KMS-11 (cell line): ENCODE data around the gene BSND.

Experiments used
- H2AFZ ChIP-seq: fragments of 200-600 bp; sonication (generic); 2 replicates; pipeline ENCODE4 v1.6.1; 2016; ENCODE audit warnings: antibody characterized with exemption, mixed run types, low read depth
- H3K27ac ChIP-seq: fragments of 200-600 bp; sonication (generic); 2 replicates; pipeline ENCODE4 v1.6.1; 2016; ENCODE audit warnings: mild to moderate bottlenecking, mixed run types
- H3K27me3 ChIP-seq: fragments of 200-600 bp; sonication (generic); 2 replicates; pipeline ENCODE4 v1.6.1; 2017; ENCODE audit warnings: mild to moderate bottlenecking, low read depth, mixed run types, moderate library complexity; ENCODE audit not compliant: insufficient read depth
- H3K36me3 ChIP-seq: fragments of 200-600 bp; sonication (generic); 2 replicates; pipeline ENCODE4 v1.6.1; 2017; ENCODE audit warnings: mild to moderate bottlenecking, mixed run types; ENCODE audit not compliant: insufficient read depth
- H3K4me1 ChIP-seq: fragments of 200-600 bp; sonication (generic); 2 replicates; pipeline ENCODE4 v1.6.1; 2016; ENCODE audit warnings: mild to moderate bottlenecking, low read depth, mixed run types; ENCODE audit not compliant: poor library complexity, severe bottlenecking
- H3K4me2 ChIP-seq: fragments of 200-600 bp; sonication (generic); 2 replicates; pipeline ENCODE4 v1.7.0; 2016; ENCODE audit warnings: mild to moderate bottlenecking, mixed run types
- H3K4me3 ChIP-seq: fragments of 200-600 bp; sonication (generic); IDR thresholded peaks from 2 replicates; pipeline ENCODE4 v1.6.1; 2017; ENCODE audit warnings: low read depth, low read length, mixed read lengths; ENCODE audit not compliant: insufficient read depth
- H3K79me2 ChIP-seq: fragments of 200-600 bp; sonication (generic); 2 replicates; pipeline ENCODE4 v1.6.1; 2016; ENCODE audit warnings: low read depth, mixed run types; ENCODE audit not compliant: insufficient read depth
- H3K9ac ChIP-seq: fragments of 200-600 bp; sonication (generic); 2 replicates; pipeline ENCODE4 v1.6.1; 2016; ENCODE audit warnings: mild to moderate bottlenecking, mixed run types
- H4K20me1 ChIP-seq: fragments of 200-600 bp; sonication (generic); 2 replicates; pipeline ENCODE4 v1.6.1; 2016; ENCODE audit warnings: mild to moderate bottlenecking, mixed run types; ENCODE audit not compliant: insufficient read depth
- CTCF ChIP-seq: fragments of 200-600 bp; sonication (generic); conservative IDR thresholded peaks from 2 replicates; pipeline ENCODE4 v1.6.1; 2017; ENCODE audit warnings: low read depth, mild to moderate bottlenecking, antibody characterized with exemption, low read length, moderate library complexity, mixed read lengths

The BSND gene

GRCh38 chr1:55033265-55033614 lies 34.5 kb downstream of the BSND start:
- no peaks in the 10 kb centered on the region for H3K36me3 ChIP-seq
- no peak for TF ChIP-seq CTCF
- H3K4me1 ChIP-seq = no peaks in the 10 kb centered on the region
- H2AFZ ChIP-seq = no peak overlapping the region
- no peaks in the 10 kb centered on the region for H3K27me3 ChIP-seq
- H4K20me1 ChIP-seq = no peaks in the 10 kb centered on the region
- H3K27ac ChIP-seq = no peak overlapping the region
- no peak overlapping the region for H3K4me2 ChIP-seq
- no peak overlapping the region for H3K9ac ChIP-seq
- H3K4me3 ChIP-seq = no peak overlapping the region
- no peaks in the 10 kb centered on the region for H3K79me2 ChIP-seq

- Histone ChIP-seq H3K27ac (no peak overlapping the region), H4K20me1 (no peaks in the 10 kb centered on the region), H2AFZ (no peak overlapping the region), H3K4me3 (no peak overlapping the region), H3K36me3 (no peaks in the 10 kb centered on the region), H3K4me2 (no peak overlapping the region), H3K9ac (no peak overlapping the region), H3K27me3 (no peaks in the 10 kb centered on the region), H3K4me1 (no peaks in the 10 kb centered on the region), H3K79me2 (no peaks in the 10 kb centered on the region)
- TF ChIP-seq CTCF = no peak
Observed at GRCh38 chr1:55034476-55035133, 35.9 kb downstream of the BSND start.

GRCh38 chr1:55035904-55036303 lies 37.2 kb downstream of the BSND start:
- H3K4me1 ChIP-seq = no peaks in the 10 kb centered on the region
- H3K4me3 ChIP-seq = no peak overlapping the region
- H3K36me3 ChIP-seq = no peaks in the 10 kb centered on the region
- no peak overlapping the region for H2AFZ ChIP-seq
- H3K79me2 ChIP-seq = no peaks in the 10 kb centered on the region
- no peak overlapping the region for H3K9ac ChIP-seq
- no peaks in the 10 kb centered on the region for H4K20me1 ChIP-seq
- no peak overlapping the region for H3K4me2 ChIP-seq
- no peak for TF ChIP-seq CTCF
- no peaks in the 10 kb centered on the region for H3K27me3 ChIP-seq
- H3K27ac ChIP-seq = no peak overlapping the region

- H3K4me2 ChIP-seq = no peak overlapping the region
- H3K9ac ChIP-seq = no peak overlapping the region
- no peaks in the 10 kb centered on the region for H3K36me3 ChIP-seq
- no peaks in the 10 kb centered on the region for H3K27me3 ChIP-seq
- no peak overlapping the region for H3K27ac ChIP-seq
- no peaks in the 10 kb centered on the region for H3K79me2 ChIP-seq
- no peak for TF ChIP-seq CTCF
- H2AFZ ChIP-seq = no peak overlapping the region
- no peaks in the 10 kb centered on the region for H4K20me1 ChIP-seq
- no peak overlapping the region for H3K4me3 ChIP-seq
- H3K4me1 ChIP-seq = no peaks in the 10 kb centered on the region
Observed at GRCh38 chr1:55037733-55038551, 39.2 kb downstream of the BSND start.
